Keratinocyte (primary cell): ENCODE results near the gene PLA2G2E. TPM values are rescaled to one million over a fixed set of nuclear protein-coding genes. Genes with fewer than 3 reads are reported as not detected.

Experiments used
- DNase-seq: peaks from one replicate; pipeline ENCODE4 v3.0.0-alpha.2; 2011; ENCODE audit warnings: low read depth, missing footprints, low spot score
- FAIRE-seq: peaks from 2 replicates; lab custom pipeline; 2011; peaks lifted over from hg19 to GRCh38; lab: Jason Lieb, UNC
- H2AFZ ChIP-seq: 2 replicates; pipeline ENCODE4 v1.6.0; 2012; ENCODE audit warnings: low read length, control low read depth, inconsistent platforms; ENCODE audit not compliant: control insufficient read depth
- H3K27ac ChIP-seq: 2 replicates; pipeline ENCODE4 v1.5.1; 2011; ENCODE audit warnings: low read length; ENCODE audit not compliant: control insufficient read depth, insufficient read depth
- H3K27me3 ChIP-seq: 3 replicates; pipeline ENCODE4 v1.6.0; 2011; ENCODE audit warnings: low read length; ENCODE audit not compliant: control insufficient read depth, insufficient read depth; ENCODE audit errors: extremely low read depth
- H3K36me3 ChIP-seq, 2 experiments: 2 replicates in 1 of 2; 3 replicates in 1 of 2; pipeline ENCODE4 v1.5.1; 2011; ENCODE audit warnings: low read length in 2 of 2, mild to moderate bottlenecking in 1 of 2; ENCODE audit not compliant: control insufficient read depth in 2 of 2, insufficient read depth in 2 of 2; ENCODE audit errors: extremely low read depth in 1 of 2
- H3K4me1 ChIP-seq: 3 replicates; pipeline ENCODE4 v1.5.1; 2011; ENCODE audit warnings: low read length; ENCODE audit not compliant: control insufficient read depth, insufficient read depth; ENCODE audit errors: extremely low read depth
- H3K4me2 ChIP-seq: 3 replicates; pipeline ENCODE4 v1.6.0; 2011; ENCODE audit warnings: low read depth, low read length; ENCODE audit not compliant: control insufficient read depth, insufficient read depth; ENCODE audit errors: extremely low read depth
- H3K4me3 ChIP-seq, 3 experiments: fragments of 200-600 bp in 1 of 3; sonication (generic) in 1 of 3; 2 replicates in 2 of 3; 3 replicates in 1 of 3; pipeline ENCODE4 v1.5.1; 2011 to 2016; ENCODE audit warnings: low read length in 3 of 3, mild to moderate bottlenecking in 3 of 3, control low read depth in 2 of 3, inconsistent platforms in 1 of 3, low read depth in 1 of 3, mixed read lengths in 1 of 3, mixed run types in 1 of 3, moderate library complexity in 1 of 3; ENCODE audit not compliant: control insufficient read depth in 2 of 3, insufficient read depth in 2 of 3; ENCODE audit errors: extremely low read depth in 1 of 3
- H3K79me2 ChIP-seq: 2 replicates; pipeline ENCODE4 v1.6.0; 2012; ENCODE audit warnings: low read length; ENCODE audit not compliant: control insufficient read depth, insufficient read depth
- H3K9ac ChIP-seq: 3 replicates; pipeline ENCODE4 v1.6.0; 2011; ENCODE audit warnings: low read length; ENCODE audit not compliant: control insufficient read depth, insufficient read depth; ENCODE audit errors: extremely low read depth
- H3K9me1 ChIP-seq: 3 replicates; pipeline ENCODE4 v1.6.0; 2011; ENCODE audit warnings: low read length; ENCODE audit not compliant: control insufficient read depth, insufficient read depth; ENCODE audit errors: extremely low read depth
- H3K9me3 ChIP-seq: 2 replicates; pipeline ENCODE4 v1.5.1; 2012; ENCODE audit warnings: low read depth, low read length; ENCODE audit not compliant: control insufficient read depth
- H4K20me1 ChIP-seq: 3 replicates; pipeline ENCODE4 v1.6.0; 2011; ENCODE audit warnings: low read length; ENCODE audit not compliant: control insufficient read depth, insufficient read depth; ENCODE audit errors: extremely low read depth
- EZH2 ChIP-seq: IDR thresholded peaks from one replicate; pipeline ENCODE4 v1.6.1; 2012; ENCODE audit warnings: inconsistent platforms, mild to moderate bottlenecking, low read length, moderate library complexity
- dilution Hi-C: fragments of 300-500 bp; cut with MboI; formaldehyde crosslinking; loops from one replicate; pipeline ENCODE4 v1.7.0; 2020; ENCODE audit warnings: low sequenced_read_pairs; ENCODE audit not compliant: extremely low pct_ligation_motif_present
- polyA plus RNA-seq, 5 experiments: library from polyadenylated mRNA; depleted of rRNA in 3 of 5; stranded (reverse) in 3 of 5; stranded (forward) in 1 of 5; unstranded in 1 of 5; fragments of >200 nt; gene quantifications; 1 replicate in 1 of 5; 2 replicates in 3 of 5; 3 replicates in 1 of 5; pipeline versions ENCODE4 v1.2.1 to v1.2.3, GENCODE V29; 2011 to 2012; ENCODE audit warnings: missing spikeins in 2 of 5, low read depth in 1 of 5, low replicate concordance in 1 of 5
- TF ChIP-seq, protein P1 (sequence below), 3 experiments: IDR thresholded peaks in 1 of 3; conservative IDR thresholded peaks in 1 of 3; optimal IDR thresholded peaks in 1 of 3; 2 replicates in 2 of 3; 3 replicates in 1 of 3; pipeline versions ENCODE3 to v1.5.1; 2011; ENCODE audit warnings: low read length in 3 of 3, mild to moderate bottlenecking in 3 of 3, moderate library complexity in 2 of 3, control low read depth in 1 of 3, inconsistent platforms in 1 of 3; ENCODE audit not compliant: insufficient read depth in 2 of 3; ENCODE audit errors: extremely low read depth in 1 of 3

Gene PLA2G2E
- polyA plus RNA-seq, 1 donor (not counting 4 experiments of a cell fraction or from before 2014, with no cell fraction given): not detected

DNA sequence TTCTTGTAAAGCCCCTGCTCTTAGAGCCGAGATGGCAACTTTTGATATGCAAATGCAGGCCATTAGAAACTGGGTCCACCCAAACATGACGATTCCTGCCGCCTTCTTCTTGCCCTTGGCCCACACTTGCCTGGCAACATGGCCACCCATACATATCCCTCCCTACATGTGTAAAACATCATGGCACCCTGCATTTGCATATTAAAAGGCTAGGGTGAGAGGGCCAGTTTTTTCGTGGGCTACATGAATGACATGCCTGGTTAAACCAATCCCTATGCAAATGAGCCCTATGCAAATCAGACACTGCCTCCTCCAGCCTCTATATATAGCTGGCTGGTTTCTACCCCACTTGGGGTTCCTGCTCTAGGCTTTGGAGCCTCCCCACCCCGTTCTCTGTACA, 37.2 kb upstream of the PLA2G2E start:
- no peak for TF ChIP-seq EZH2
- TF ChIP-seq, protein P1, sequence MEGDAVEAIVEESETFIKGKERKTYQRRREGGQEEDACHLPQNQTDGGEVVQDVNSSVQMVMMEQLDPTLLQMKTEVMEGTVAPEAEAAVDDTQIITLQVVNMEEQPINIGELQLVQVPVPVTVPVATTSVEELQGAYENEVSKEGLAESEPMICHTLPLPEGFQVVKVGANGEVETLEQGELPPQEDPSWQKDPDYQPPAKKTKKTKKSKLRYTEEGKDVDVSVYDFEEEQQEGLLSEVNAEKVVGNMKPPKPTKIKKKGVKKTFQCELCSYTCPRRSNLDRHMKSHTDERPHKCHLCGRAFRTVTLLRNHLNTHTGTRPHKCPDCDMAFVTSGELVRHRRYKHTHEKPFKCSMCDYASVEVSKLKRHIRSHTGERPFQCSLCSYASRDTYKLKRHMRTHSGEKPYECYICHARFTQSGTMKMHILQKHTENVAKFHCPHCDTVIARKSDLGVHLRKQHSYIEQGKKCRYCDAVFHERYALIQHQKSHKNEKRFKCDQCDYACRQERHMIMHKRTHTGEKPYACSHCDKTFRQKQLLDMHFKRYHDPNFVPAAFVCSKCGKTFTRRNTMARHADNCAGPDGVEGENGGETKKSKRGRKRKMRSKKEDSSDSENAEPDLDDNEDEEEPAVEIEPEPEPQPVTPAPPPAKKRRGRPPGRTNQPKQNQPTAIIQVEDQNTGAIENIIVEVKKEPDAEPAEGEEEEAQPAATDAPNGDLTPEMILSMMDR (optimal IDR thresholded peaks at IDR 0.05 in 1 of 3, IDR thresholded peaks at IDR 0.05 in 1 of 3, conservative IDR thresholded peaks at IDR 0.05 in 1 of 3; ENCODE audit: extremely low read depth in 1 of 3, insufficient read depth in 2 of 3, low read length in 3 of 3): no peak
- FAIRE-seq (no peak), DNase-seq (no peak)
- H3K27ac ChIP-seq: no peak overlapping the region
- dilution Hi-C loops: no loop called here
- H3K9me1 ChIP-seq: no peaks in the 10 kb centered on the region
- no peaks in the 10 kb centered on the region for H3K79me2 ChIP-seq
- no peak overlapping the region for H3K4me2 ChIP-seq
- H4K20me1 ChIP-seq: no peaks in the 10 kb centered on the region
- no peaks in the 10 kb centered on the region for H3K4me1 ChIP-seq
- no peak overlapping the region for H3K4me3 ChIP-seq
- H3K9me3 ChIP-seq: no peaks in the 10 kb centered on the region
- no peaks in the 10 kb centered on the region for H3K36me3 ChIP-seq
- H2AFZ ChIP-seq: no peak overlapping the region
- peaks cover 14% of the 10 kb centered on the region for H3K27me3 ChIP-seq
- H3K9ac ChIP-seq: no peak overlapping the region

DNA sequence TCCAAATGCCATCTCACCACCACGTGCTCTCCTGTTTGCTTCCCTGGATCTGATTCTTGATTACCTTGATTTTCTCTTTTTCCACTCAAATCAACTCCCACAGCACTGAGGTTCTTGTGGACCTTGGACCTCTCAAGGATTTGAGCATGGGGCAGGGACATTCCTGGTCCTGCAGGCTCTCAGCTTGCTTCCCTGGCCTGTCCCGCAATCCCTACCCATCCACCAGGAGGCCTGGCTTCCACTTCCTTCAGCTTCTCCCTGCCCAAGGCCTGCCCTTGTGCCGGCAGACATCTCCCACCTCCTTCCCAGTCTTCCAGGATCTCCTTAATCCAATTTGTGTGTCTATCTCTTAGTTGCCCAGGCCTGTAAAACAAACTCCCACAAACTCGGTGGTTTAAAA, 34.4 kb upstream of the PLA2G2E start:
- dilution Hi-C loops: no loop called here

More for the DNA sequence above, 34.4 kb upstream of the PLA2G2E start:
- H3K36me3 ChIP-seq: no peaks in the 10 kb centered on the region
- no peaks in the 10 kb centered on the region for H3K4me1 ChIP-seq
- H3K9ac ChIP-seq: no peak overlapping the region
- peaks cover 9% of the 10 kb centered on the region for H3K27me3 ChIP-seq
- DNase-seq: no peak
- no peaks in the 10 kb centered on the region for H3K9me1 ChIP-seq
- no peak for FAIRE-seq
- no peak overlapping the region for H3K4me3 ChIP-seq
- no peaks in the 10 kb centered on the region for H3K9me3 ChIP-seq
- H3K27ac ChIP-seq: no peak overlapping the region
- H4K20me1 ChIP-seq: no peaks in the 10 kb centered on the region
- TF ChIP-seq, protein P1 (optimal IDR thresholded peaks at IDR 0.05 in 1 of 3, IDR thresholded peaks at IDR 0.05 in 1 of 3, conservative IDR thresholded peaks at IDR 0.05 in 1 of 3; ENCODE audit: extremely low read depth in 1 of 3, insufficient read depth in 2 of 3, low read length in 3 of 3): peak; percentile 19 to 35 (median 31)
- TF ChIP-seq EZH2: no peak
- no peak overlapping the region for H2AFZ ChIP-seq
- no peak overlapping the region for H3K4me2 ChIP-seq
- H3K79me2 ChIP-seq: no peaks in the 10 kb centered on the region
